GM19025 (cell line): Measurements from ENCODE around the gene ZNF212.

ENCODE experiments used
- ATAC-seq: cut with Tn5 transposase; IDR thresholded peaks from one replicate; pipeline ENCODE4 v1.9.1; 2021; ENCODE audit warnings: mild to moderate bottlenecking, low read depth, moderate library complexity; ENCODE audit not compliant: unreplicated experiment

Gene ZNF212

DNA sequence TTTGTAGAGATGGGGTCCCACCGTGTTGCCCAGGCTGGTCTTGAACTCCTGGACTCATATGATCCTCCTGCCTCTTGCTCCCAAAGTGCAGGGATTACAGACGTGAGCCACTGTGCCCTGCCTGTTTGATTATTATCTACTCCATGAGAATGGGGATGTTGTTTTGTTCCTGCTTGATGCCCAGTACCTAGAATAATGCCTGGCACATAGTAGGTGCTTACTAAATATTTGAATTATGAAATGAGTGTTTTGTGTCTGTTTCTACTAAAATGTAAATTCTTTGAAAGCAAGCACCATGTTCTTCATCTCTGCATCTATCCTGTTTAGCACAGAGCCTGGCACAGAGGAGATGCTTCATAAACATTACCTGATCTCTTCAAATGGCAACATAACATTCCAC, 63.4 kb downstream of the ZNF212 start:
- ATAC-seq = no peak

DNA sequence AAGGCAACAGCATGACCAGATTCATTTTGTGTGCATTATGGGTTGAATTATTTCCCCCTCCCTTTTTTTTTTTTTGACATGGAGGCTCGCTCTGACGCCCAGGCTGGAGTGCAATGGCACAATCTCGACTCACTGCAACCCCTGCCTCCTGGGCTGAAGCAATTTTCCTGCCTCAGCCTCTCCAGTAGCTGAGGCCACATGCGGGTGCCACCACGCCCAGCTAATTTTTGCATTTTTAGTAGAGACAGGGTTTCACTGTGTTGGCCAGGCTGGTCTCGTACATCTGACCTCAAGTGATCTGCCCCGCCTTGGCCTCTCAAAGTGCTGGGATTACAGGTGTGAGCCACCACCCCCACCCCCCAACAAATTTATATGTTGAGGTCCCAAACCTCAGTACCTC, 64.6 kb downstream of the ZNF212 start:
- no peak for ATAC-seq
